Islet precursor cell (in vitro differentiated cells): Measurements from ENCODE around the gene PCDHA11.
"Not testable (repeated sequence)": the region's sequence is repeated elsewhere in the genome, so short reads cannot be mapped to it uniquely, and the experiment has no call there.

Experiments
- DNase-seq: peaks from one replicate; pipeline ENCODE4 v3.0.0-alpha.2; 2018

Gene PCDHA11, protein sequence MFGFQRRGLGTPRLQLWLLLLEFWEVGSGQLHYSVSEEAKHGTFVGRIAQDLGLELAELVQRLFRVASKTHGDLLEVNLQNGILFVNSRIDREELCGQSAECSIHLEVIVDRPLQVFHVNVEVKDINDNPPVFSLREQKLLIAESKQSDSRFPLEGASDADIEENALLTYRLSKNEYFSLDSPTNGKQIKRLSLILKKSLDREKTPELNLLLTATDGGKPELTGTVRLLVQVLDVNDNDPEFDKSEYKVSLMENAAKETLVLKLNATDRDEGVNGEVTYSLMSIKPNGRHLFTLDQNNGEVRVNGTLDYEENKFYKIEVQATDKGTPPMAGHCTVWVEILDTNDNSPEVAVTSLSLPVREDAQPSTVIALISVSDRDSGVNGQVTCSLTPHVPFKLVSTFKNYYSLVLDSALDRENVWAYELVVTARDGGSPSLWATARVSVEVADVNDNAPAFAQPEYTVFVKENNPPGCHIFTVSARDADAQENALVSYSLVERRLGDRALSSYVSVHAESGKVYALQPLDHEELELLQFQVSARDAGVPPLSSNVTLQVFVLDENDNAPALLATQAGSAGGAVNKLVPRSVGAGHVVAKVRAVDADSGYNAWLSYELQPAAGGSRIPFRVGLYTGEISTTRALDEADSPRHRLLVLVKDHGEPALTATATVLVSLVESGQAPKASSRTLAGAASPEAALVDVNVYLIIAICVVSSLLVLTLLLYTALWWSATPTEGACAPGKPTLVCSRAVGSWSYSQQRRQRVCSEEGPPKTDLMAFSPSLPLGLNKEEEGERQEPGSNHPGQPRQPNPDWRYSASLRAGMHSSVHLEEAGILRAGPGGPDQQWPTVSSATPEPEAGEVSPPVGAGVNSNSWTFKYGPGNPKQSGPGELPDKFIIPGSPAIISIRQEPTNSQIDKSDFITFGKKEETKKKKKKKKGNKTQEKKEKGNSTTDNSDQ

DNA sequence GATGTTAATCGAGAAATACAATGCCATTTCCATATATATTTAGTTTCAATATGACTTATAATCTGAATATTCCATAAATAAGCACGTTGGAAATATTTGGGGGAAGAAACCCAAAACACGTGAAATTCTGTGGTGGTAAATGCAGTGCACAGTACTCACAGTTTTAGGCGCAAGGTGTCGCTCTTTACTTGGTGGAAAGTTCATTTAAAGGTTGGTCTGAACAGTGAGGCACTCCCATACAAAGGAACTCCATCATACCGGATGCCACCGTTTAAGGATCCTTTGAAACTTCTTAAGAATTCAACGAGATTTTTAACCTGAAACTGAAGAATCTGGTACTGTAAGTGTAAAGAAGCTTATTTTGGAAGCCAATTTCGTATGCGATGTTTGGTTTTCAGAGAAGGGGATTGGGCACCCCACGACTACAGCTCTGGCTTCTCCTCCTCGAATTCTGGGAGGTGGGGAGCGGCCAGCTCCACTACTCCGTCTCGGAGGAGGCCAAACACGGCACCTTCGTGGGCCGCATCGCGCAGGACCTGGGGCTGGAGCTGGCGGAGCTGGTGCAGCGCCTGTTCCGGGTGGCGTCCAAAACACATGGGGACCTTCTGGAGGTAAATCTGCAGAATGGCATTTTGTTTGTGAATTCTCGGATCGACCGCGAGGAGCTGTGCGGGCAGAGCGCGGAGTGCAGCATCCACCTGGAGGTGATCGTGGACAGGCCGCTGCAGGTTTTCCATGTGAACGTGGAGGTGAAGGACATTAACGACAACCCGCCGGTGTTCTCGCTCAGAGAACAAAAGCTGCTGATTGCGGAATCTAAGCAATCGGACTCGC is at the start of gene PCDHA11:
PCDHA11 (plus strand) TSS at position 237 of the 834 bp plus-strand sequence; CDS start at position 384, 147 bp downstream.
- DNase-seq = peak; percentile 67

DNA sequence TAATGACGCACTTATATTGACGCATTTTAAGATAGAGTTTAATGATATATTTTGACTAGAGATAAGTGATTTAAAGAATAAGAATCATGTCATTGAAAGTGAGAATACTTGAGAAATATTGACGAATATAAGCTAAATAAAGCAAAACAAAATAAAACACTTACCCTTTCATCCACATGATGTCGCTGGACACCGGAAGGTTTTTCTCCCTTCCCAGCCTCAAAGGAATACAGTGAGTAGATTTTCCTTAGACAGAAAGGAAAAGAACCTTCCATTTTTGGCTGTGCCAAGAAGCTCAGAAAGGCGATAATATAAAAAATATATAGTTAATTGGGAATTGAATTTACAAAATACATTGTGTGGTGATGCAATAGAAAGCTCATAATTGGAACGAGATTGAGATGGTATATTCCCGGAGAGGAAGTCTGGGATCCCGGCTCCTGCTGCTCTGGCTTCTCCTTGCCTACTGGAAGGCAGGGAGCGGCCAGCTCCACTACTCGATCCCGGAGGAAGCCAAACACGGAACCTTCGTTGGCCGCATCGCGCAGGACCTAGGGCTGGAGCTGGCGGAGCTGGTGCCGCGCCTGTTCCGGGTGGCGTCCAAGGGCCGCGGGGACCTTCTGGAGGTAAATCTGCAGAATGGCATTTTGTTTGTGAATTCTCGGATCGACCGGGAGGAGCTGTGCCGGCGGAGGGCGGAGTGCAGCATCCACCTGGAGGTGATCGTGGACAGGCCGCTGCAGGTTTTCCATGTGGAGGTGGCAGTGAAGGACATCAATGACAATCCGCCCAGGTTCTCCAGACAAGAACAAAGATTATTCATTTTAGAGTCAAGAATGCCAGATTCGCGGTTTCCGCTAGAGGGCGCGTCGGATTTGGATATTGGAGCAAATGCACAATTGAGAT is 47.1 kb upstream of the PCDHA11 start, which contains the start of gene PCDHA5:
PCDHA5 (plus strand) TSS at position 239 of the 906 bp plus-strand sequence.
- DNase-seq = no peak

DNA sequence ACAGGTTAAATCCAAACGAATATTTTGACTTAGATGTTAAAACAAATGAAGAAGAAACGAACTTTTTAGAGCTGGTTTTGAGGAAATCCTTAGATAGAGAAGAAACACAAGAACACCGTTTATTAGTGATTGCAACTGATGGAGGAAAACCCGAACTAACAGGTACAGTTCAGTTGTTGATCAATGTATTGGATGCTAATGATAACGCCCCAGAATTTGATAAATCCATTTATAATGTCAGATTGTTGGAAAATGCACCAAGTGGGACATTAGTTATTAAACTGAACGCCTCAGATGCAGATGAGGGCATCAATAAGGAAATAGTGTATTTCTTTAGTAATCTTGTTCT is 46.5 kb upstream of the PCDHA11 start:
- no peak for DNase-seq

DNA sequence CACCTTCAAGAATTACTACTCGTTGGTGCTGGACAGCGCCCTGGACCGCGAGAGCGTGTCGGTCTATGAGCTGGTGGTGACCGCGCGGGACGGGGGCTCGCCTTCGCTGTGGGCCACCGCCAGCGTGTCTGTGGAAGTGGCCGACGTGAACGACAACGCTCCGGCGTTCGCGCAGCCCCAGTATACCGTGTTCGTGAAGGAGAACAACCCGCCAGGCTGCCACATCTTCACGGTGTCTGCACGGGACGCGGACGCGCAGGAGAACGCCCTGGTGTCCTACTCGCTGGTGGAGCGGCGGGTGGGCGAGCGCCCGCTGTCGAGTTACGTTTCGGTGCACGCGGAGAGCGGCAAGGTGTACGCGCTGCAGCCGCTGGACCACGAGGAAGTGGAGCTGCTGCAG is 45.8 kb upstream of the PCDHA11 start:
- not testable (repeated sequence) for DNase-seq

DNA sequence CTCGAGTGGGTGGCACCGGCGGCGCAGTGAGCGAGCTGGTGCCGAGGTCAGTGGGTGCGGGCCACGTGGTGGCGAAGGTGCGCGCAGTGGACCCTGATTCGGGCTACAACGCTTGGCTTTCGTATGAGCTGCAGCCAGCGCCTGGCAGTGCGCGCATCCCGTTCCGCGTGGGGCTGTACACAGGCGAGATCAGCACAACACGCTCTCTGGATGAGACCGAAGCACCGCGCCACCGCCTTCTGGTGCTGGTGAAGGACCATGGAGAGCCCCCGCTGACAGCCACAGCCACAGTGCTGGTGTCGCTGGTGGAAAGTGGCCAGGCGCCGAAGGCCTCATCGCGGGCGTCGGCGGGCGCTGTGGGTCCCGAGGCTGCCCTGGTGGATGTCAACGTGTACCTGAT is 45.3 kb upstream of the PCDHA11 start:
- DNase-seq = no peak

DNA sequence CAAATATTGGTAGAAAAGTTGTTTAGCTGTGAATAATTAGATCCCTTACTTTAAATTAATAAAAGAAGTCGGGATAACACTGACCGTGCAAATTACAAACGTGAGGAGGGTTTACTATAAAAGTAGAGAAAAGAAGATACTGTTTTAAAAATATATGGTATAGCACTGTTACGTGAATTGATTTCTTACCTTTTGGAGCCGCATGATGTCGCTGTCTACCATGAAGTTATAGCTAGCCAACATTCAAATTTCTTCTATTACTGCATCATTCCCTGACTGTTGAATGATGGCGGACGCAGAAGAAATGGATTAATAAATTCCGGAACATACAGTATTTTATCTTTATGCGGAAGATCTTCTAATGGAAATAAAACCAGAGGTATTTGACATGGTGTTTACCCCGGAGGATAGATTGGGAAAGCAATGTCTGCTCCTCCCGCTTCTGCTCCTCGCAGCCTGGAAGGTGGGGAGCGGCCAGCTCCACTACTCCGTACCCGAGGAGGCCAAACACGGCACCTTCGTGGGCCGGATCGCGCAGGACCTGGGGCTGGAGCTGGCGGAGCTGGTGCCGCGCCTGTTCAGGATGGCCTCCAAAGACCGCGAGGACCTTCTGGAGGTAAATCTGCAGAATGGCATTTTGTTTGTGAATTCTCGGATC is 40.9 kb upstream of the PCDHA11 start, which contains the start of gene PCDHA6:
PCDHA6 (plus strand) TSS at position 257 of the 658 bp plus-strand sequence; CDS start at position 389, 132 bp downstream.
- DNase-seq = no peak

DNA sequence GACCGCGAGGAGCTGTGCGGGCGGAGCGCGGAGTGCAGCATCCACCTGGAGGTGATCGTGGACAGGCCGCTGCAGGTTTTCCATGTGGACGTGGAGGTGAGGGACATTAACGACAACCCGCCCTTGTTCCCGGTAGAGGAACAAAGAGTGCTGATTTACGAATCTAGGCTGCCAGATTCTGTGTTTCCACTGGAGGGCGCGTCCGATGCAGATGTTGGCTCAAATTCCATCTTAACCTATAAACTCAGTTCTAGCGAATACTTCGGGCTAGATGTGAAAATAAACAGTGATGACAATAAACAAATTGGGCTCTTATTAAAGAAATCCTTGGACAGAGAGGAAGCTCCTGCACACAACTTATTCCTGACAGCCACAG is 40.4 kb upstream of the PCDHA11 start:
- DNase-seq = no peak

DNA sequence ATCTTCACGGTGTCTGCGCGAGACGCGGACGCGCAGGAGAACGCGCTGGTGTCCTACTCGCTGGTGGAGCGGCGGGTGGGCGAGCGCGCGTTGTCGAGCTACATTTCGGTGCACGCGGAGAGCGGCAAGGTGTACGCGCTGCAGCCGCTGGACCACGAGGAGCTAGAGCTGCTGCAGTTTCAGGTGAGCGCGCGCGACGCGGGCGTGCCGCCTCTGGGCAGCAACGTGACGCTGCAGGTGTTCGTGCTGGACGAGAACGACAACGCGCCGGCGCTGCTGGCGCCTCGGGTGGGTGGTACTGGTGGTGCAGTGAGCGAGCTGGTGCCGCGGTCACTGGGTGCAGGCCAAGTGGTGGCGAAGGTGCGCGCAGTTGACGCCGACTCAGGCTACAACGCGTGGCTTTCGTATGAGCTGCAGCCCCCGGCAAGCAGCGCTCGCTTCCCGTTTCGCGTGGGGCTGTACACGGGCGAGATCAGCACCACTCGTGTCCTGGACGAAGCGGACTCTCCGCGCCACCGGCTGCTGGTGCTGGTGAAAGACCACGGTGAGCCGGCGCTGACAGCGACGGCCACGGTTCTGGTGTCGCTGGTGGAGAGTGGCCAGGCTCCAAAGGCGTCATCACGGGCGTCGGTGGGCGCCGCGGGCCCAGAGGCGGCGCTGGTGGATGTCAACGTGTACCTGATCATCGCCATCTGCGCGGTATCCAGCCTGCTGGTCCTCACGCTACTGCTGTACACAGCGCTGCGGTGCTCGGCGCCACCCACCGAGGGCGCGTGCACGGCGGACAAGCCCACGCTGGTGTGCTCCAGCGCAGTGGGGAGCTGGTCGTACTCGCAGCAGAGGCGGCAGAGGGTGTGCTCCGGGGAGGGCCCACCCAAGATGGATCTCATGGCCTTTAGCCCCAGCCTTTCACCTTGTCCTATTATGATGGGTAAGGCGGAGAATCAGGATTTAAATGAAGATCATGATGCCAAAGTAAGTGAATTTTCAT is 39.0 kb upstream of the PCDHA11 start:
- DNase-seq = not testable (repeated sequence)

DNA sequence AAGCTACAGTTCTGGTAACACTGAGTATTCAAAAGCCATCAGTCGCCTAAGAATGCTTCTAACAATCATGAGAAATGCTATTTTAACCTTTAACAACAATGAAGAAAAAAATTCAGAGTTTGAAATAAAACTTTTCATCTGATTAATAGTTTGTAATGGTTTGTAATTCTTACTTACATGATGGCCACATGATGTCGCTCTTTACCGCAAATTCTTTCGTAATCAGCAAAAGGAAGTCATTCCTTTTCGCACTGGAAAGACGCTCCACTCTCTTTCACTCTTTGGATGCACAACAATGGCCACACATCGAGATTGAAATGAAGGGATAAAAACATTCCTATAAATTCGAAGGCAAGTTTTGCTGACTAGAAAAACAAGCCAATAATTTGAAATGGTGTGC is 34.8 kb upstream of the PCDHA11 start, which contains the start of gene PCDHA7:
PCDHA7 (plus strand) TSS at position 277 of the 400 bp plus-strand sequence; CDS start at position 392, 115 bp downstream.
- DNase-seq = no peak

DNA sequence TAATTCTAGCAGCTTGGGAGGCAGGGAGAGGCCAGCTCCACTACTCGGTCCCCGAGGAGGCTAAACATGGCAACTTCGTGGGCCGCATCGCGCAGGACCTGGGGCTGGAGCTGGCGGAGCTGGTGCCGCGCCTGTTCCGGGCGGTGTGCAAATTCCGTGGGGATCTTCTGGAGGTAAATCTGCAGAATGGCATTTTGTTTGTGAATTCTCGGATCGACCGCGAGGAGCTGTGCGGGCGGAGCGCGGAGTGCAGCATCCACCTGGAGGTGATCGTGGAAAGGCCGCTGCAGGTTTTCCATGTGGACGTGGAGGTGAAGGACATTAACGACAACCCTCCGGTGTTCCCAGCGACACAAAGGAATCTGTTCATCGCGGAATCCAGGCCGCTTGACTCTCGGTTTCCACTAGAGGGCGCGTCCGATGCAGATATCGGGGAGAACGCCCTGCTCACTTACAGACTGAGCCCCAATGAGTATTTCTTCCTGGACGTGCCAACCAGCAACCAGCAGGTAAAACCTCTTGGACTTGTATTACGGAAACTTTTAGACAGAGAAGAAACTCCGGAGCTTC is 34.2 kb upstream of the PCDHA11 start:
- DNase-seq = not testable (repeated sequence)

DNA sequence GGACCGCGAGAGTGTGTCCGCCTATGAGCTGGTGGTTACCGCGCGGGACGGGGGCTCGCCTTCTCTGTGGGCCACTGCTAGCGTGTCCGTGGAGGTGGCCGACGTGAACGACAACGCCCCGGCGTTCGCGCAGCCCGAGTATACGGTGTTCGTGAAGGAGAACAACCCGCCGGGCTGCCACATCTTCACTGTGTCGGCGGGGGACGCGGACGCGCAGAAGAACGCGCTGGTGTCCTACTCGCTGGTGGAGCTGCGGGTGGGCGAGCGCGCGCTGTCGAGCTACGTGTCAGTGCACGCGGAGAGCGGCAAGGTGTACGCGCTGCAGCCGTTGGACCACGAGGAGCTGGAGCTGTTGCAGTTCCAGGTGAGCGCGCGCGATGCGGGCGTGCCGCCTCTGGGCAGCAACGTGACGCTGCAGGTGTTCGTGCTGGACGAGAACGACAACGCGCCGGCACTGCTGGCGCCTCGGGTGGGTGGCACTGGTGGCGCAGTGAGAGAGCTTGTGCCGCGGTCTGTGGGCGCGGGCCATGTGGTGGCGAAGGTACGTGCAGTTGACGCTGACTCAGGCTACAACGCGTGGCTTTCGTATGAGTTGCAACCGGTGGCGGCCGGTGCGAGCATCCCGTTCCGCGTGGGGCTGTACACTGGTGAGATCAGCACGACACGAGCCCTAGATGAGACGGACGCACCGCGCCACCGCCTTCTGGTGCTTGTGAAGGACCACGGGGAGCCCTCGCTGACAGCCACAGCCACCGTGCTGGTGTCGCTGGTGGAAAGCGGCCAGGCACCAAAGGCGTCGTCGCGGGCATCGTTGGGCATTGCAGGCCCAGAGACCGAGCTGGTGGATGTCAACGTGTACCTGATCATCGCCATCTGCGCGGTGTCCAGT is 32.9 kb upstream of the PCDHA11 start:
- DNase-seq = no peak

DNA sequence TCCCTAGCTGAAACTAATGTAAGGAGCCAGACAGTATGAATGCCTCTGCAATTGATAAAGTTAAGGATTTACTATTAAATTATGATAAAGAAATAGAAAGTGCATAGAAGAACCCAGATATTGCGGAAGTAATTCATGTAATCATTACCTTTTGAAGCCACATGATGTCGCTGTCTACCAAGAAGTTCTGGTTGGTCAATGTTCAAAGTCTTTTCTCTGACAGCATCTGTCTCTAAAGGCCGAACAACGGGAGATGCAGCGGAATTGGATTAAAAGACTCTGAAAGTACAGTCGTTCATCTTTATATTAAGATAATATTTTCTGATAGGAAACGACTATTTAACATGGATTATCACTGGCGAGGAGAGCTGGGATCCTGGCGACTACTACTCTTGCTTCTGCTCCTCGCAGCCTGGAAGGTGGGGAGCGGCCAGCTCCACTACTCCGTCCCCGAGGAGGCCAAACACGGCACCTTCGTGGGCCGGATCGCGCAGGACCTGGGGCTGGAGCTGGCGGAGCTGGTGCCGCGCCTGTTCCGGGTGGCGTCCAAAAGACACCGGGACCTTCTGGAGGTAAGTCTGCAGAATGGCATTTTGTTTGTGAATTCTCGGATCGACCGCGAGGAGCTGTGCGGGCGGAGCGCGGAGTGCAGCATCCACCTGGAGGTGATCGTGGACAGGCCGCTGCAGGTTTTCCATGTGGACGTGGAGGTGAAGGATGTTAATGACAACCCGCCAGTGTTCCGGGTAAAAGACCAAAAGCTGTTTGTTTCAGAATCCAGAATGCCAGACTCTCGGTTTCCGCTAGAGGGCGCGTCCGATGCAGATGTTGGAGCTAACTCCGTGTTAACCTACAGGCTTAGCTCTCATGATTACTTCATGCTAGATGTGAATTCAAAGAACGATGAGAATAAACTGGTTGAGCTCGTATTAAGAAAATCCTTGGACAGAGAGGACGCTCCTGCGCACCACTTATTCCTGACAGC is 27.5 kb upstream of the PCDHA11 start, which contains the start of gene PCDHA8:
PCDHA8 (plus strand) TSS at position 210 of the 985 bp plus-strand sequence; CDS start at position 345, 135 bp downstream.
- DNase-seq = no peak

DNA sequence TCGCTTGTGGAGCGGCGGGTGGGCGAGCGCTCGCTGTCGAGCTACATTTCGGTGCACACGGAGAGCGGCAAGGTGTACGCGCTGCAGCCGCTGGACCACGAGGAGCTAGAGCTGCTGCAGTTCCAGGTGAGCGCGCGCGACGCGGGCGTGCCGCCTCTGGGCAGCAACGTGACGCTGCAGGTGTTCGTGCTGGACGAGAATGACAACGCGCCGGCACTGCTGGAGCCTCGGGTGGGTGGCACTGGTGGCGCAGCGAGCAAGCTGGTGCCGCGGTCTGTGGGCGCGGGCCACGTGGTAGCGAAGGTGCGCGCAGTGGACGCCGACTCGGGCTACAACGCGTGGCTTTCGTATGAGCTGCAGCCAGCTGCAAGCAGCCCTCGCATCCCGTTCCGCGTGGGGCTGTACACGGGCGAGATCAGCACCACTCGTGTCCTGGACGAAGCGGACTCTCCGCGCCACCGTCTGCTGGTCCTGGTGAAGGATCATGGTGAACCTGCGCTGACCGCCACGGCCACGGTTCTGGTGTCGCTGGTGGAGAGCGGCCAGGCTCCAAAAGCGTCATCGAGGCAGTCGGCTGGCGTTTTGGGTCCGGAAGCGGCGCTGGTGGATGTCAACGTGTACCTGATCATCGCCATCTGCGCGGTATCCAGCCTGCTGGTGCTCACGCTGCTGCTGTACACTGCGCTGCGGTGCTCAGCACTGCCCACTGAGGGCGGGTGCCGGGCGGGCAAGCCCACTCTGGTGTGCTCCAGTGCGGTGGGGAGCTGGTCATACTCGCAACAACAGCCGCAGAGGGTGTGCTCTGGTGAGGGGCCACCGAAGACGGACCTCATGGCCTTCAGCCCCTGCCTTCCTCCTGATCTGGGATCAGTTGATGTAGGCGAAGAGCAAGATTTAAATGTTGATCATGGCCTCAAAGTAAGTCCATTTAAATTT is 25.7 kb upstream of the PCDHA11 start:
- DNase-seq = no peak

DNA sequence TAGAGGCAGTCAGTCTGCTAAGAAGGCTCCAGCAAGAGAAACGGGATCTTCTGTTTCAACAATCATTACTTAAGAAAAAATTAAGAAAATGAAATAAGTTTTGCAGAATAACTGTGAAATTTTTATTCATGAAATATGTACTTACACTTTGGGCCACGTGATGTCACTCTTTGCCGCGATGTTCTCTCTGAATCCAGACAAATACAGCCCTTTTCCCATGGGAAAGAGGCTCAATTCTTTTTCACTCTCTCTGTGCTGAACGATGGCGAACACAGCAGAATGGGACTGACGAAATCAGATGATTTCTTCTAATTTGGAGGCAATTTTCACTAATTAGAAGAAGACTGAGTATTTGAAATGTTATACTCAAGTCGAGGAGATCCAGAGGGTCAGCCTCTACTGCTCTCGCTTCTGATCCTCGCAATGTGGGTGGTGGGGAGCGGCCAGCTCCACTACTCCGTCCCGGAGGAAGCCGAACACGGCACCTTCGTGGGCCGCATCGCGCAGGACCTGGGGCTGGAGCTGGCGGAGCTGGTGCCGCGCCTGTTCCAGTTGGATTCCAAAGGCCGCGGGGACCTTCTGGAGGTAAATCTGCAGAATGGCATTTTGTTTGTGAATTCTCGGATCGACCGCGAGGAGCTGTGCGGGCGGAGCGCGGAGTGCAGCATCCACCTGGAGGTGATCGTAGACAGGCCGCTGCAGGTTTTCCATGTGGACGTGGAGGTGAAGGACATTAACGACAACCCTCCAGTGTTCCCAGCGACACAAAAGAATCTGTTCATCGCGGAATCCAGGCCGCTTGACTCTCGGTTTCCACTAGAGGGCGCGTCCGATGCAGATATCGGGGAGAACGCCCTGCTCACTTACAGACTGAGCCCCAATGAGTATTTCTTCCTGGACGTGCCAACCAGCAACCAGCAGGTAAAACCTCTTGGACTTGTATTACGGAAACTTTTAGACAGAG is 20.3 kb upstream of the PCDHA11 start, which contains the start of gene PCDHA9:
PCDHA9 (plus strand) TSS at position 244 of the 964 bp plus-strand sequence; CDS start at position 358, 114 bp downstream.
- DNase-seq = not testable (repeated sequence)
